Hematopoietic multipotent progenitor cell treated with erythropoietin and hydrocortisone succinate and interleukin-3 and kit ligand, for 8 days (in vitro differentiated cells): ENCODE measurements around the gene RCC2.

ENCODE experiments used
- DNase-seq: peaks from one replicate; pipeline ENCODE4 v3.0.0-alpha.2; 2015

Gene RCC2

GRCh38 chr1:17370618-17371017, 68.9 kb downstream of the RCC2 start:
- DNase-seq, result no peak

DNA sequence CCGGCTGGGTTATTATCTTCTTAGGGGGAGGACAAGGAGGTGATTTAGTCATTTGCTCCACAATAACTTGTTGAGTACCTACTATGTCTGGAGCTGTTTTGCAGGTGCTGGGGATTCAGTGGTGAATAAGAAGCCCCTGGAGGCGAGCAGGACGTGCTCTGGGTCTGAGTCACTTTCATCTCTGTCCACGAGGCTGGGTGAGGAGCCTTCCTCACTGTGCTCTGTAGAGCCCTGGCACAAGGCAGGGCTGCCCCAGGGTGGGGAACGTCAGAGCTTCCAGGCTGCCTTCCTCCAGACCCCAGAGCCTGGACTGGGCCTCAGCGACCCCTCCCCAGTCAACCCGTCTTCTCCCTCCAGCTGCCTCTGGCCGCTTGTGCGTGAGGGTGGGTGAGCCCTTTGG, 70.0 kb downstream of the RCC2 start:
- DNase-seq, result no peak

DNA sequence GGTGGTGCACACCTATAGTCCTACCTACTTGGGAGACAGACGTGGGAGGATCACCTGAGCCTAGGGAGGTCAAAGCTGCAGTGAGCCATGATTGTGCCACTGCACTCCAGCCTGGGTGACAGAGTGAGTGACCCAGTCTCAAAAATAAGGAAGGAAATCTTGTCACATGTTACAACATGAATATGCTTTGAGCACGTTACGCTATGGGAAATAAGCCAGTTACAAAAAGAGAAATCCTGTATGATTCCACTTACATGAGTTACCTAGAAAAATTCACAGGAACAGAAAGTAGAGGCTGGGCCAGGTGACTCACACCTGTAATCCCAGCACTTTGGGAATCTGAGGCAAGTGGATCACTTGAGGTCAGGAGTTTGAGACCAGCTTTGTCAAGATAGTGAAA, 74.2 kb downstream of the RCC2 start:
- DNase-seq, result no peak

DNA sequence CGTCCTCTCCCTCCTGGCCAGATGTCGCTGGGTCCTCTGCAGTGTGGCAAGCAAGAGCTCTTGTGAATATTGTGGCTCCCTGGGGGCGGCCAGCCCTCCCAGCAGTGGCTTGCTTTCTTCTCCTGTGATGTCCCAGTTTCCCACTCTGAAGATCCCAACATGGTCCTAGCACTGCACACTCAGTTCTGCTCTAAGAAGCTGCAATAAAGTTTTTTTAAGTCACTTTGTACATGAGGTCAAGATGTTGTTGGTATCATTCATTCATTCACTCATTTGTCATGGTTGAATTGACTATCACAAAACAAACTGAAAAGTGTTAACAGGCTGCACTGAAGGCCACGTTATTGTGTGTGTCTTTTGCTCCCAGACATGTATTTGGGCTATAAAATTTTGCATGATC, 75.7 kb downstream of the RCC2 start:
- DNase-seq, result no peak

GRCh38 chr1:17363351-17363750, 76.1 kb downstream of the RCC2 start:
- no peak for DNase-seq

- no peak for DNase-seq
Measured at GRCh38 chr1:17361687-17362086, 77.8 kb downstream of the RCC2 start.

DNA sequence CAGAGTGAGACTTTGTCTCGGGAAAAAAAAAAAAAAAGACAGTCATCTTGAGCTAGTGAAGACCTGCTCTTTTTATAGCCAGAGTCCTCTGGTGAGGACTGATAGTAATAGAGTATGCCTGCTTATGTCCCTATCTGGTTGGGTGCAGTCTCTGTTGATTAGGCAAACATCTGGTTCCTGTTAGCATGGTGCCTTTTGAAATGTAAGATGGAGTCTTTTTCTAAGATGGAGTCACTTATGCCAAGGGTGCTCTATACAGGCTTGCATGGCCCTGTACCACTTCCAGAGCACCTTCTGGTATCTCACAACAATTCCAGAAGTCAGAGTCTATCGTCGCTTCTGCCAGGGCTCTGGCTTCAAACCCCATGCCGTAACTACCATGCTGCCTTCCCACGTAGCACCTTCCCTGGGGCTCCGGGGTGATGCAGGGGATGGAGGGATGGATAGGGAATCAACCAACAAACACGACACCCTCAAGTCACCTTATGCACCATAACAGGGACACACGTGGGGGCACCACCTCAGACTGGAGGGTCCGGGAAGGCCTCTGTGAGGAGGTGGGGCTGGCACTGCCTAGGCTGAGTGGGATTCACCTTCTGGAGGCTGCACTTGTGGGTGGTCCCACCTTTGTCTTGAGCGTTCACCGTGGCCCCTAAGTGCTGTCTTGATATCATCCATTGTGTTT, 79.1 kb downstream of the RCC2 start:
- DNase-seq, result peak; percentile 86

DNA sequence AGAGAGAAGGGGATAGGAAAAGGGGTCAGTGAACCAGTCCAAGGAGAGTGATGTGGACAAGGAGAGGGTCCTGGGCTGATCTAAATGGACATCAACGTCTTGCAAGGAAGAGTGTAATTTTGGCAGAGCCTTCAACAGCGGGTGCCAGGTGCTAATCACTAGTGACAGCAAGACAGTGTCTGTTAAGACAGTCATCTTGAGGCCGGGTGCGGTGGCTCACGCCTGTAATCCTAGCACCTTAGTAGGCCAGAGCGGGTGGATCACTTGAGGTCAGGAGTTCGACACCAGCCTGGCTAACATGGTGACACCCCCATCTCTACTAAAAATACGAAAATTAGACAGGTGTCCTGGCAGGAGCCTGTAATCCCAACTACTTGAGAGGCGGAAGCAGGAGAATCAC, 79.7 kb downstream of the RCC2 start:
- DNase-seq, result peak; percentile 55

GRCh38 chr1:17359031-17359430, 80.4 kb downstream of the RCC2 start:
- DNase-seq, result no peak

- DNase-seq, result no peak
Measured at GRCh38 chr1:17358557-17358956, 80.9 kb downstream of the RCC2 start.
